DOHH2 (cell line): ENCODE measurements around the gene PLIN5.

Experiments
- H3F3A ChIP-seq: fragments of 200-600 bp; sonication (generic), shearing (Covaris generic); 2 replicates; pipeline ENCODE4 v1.6.0; 2016; ENCODE audit warnings: antibody characterized with exemption, mild to moderate bottlenecking; ENCODE audit not compliant: control insufficient read depth, insufficient read depth
- H3K27ac ChIP-seq: fragments of 200-600 bp; sonication (generic); 2 replicates; pipeline ENCODE4 v1.5.1; 2014; ENCODE audit warnings: low read depth, mild to moderate bottlenecking, low read length, moderate library complexity
- H3K27me3 ChIP-seq: fragments of 200-600 bp; sonication (generic); 2 replicates; pipeline ENCODE4 v1.6.1; 2014; ENCODE audit warnings: mild to moderate bottlenecking, low read length, mixed read lengths; ENCODE audit not compliant: control insufficient read depth
- H3K36me3 ChIP-seq: fragments of 200-600 bp; sonication (generic); 2 replicates; pipeline ENCODE4 v1.6.1; 2014; ENCODE audit warnings: mild to moderate bottlenecking, low read length, moderate library complexity, mixed read lengths; ENCODE audit not compliant: control insufficient read depth
- H3K4me1 ChIP-seq: fragments of 200-600 bp; sonication (generic); 2 replicates; pipeline ENCODE4 v1.6.1; 2014; ENCODE audit warnings: mild to moderate bottlenecking, low read length, mixed read lengths; ENCODE audit not compliant: control insufficient read depth
- H3K4me2 ChIP-seq: fragments of 200-600 bp; sonication (generic); 2 replicates; pipeline ENCODE4 v1.6.0; 2014; ENCODE audit warnings: mild to moderate bottlenecking, low read length, moderate library complexity
- H3K4me3 ChIP-seq: fragments of 200-600 bp; sonication (generic); 2 replicates; pipeline ENCODE4 v1.5.1; 2014; ENCODE audit warnings: mild to moderate bottlenecking, low read length, mixed read lengths
- H3K79me2 ChIP-seq: fragments of 200-600 bp; sonication (generic); 2 replicates; pipeline ENCODE4 v1.6.1; 2014; ENCODE audit warnings: mild to moderate bottlenecking, low read length, mixed read lengths; ENCODE audit not compliant: control insufficient read depth
- H3K9me2 ChIP-seq: fragments of 200-600 bp; sonication (generic); replicated peaks from 2 replicates; pipeline ENCODE4 v1.6.1; 2014; ENCODE audit warnings: mild to moderate bottlenecking, low read length, mixed read lengths; ENCODE audit not compliant: control insufficient read depth
- H3K9me3 ChIP-seq: fragments of 200-600 bp; sonication (generic); 2 replicates; pipeline ENCODE4 v1.6.1; 2014; ENCODE audit warnings: antibody characterized with exemption, low read length, mixed read lengths; ENCODE audit not compliant: control insufficient read depth, insufficient read depth
- H4K20me1 ChIP-seq: fragments of 200-600 bp; sonication (generic); 2 replicates; pipeline ENCODE4 v1.6.0; 2014; ENCODE audit warnings: low read depth, mild to moderate bottlenecking, antibody characterized with exemption, low read length, moderate library complexity; ENCODE audit not compliant: control insufficient read depth, insufficient read depth
- CTCF ChIP-seq: fragments of 200-600 bp; sonication (generic); IDR thresholded peaks from one replicate; pipeline ENCODE4 v1.5.1; 2014; ENCODE audit warnings: antibody characterized with exemption, mild to moderate bottlenecking, low read depth, low read length; ENCODE audit not compliant: poor library complexity, severe bottlenecking
- EZH2phosphoT487 ChIP-seq: fragments of 200-600 bp; sonication (generic); IDR thresholded peaks from 2 replicates; pipeline ENCODE4 v1.6.1; 2017; ENCODE audit warnings: borderline replicate concordance, mild to moderate bottlenecking, antibody characterized with exemption, low read length, moderate library complexity, mixed read lengths

Gene PLIN5

GRCh38 chr19:4521888-4522242, 13.2 kb downstream of the PLIN5 start:
- no peaks in the 10 kb centered on the region for H3F3A ChIP-seq
- no peaks in the 10 kb centered on the region for H4K20me1 ChIP-seq
- H3K36me3 ChIP-seq, result no peaks in the 10 kb centered on the region
- no peaks in the 10 kb centered on the region for H3K9me3 ChIP-seq
- TF ChIP-seq EZH2phosphoT487 (no peak), CTCF (no peak)
- no peaks in the 10 kb centered on the region for H3K79me2 ChIP-seq
- no peak overlapping the region for H3K4me2 ChIP-seq
- H3K27me3 ChIP-seq, result no peaks in the 10 kb centered on the region
- H3K27ac ChIP-seq, result no peak overlapping the region
- no peak overlapping the region for H3K4me3 ChIP-seq
- H3K4me1 ChIP-seq, result no peaks in the 10 kb centered on the region
- H3K9me2 ChIP-seq, result no peaks in the 10 kb centered on the region

GRCh38 chr19:4521170-4521887, 13.7 kb downstream of the PLIN5 start:
- no peaks in the 10 kb centered on the region for H3K36me3 ChIP-seq
- TF ChIP-seq CTCF (no peak), EZH2phosphoT487 (no peak)
- no peaks in the 10 kb centered on the region for H3F3A ChIP-seq
- H3K9me3 ChIP-seq, result no peaks in the 10 kb centered on the region
- no peak overlapping the region for H3K4me3 ChIP-seq
- no peaks in the 10 kb centered on the region for H3K9me2 ChIP-seq
- no peaks in the 10 kb centered on the region for H3K4me1 ChIP-seq
- no peak overlapping the region for H3K4me2 ChIP-seq
- H3K27ac ChIP-seq, result no peak overlapping the region
- no peaks in the 10 kb centered on the region for H3K79me2 ChIP-seq
- no peaks in the 10 kb centered on the region for H4K20me1 ChIP-seq
- no peaks in the 10 kb centered on the region for H3K27me3 ChIP-seq

DNA sequence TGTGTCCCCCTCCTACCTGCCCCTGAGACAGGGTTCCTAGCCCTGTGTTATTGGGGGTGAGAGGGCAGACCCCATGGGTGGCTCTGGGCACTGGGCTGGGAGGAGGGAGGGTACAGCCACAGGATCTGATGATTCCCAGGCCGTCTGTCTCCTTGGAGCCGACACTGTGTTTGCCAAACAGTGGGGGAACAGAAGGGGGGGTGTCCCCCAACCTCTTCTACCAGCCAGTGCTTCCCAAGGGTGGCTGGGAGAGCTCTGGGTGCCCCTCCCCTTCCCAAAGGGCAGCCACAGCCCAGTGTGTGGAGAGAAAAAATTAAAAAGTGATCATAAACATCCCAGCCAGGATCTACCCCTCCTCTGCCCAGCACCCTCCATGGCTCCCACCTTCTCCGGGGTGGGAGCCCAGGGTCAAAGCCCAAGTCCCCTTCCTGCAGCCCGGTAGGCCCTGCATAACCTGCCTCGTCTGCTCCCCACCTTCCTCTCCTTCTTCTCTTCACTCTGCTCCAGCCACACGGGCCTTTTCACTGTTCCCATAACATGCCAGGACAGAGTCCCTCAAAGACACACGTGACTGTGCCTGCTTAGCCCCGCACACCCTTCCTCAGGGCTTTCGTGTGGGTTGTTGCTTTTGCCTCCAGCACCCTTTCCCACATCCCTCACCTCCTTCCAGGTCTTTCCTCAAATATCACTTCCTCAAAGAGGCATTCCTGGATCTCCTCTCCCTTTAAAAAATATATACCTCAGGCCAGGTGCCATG, 15.3 kb downstream of the PLIN5 start:
- TF ChIP-seq EZH2phosphoT487, result no peak
- H3K79me2 ChIP-seq, result no peaks in the 10 kb centered on the region
- H3K27ac ChIP-seq, result no peak overlapping the region
- no peak overlapping the region for H3K4me3 ChIP-seq
- H3K36me3 ChIP-seq, result no peaks in the 10 kb centered on the region
- H3F3A ChIP-seq, result no peaks in the 10 kb centered on the region
- no peaks in the 10 kb centered on the region for H3K4me1 ChIP-seq
- no peaks in the 10 kb centered on the region for H3K9me2 ChIP-seq
- no peak overlapping the region for H3K4me2 ChIP-seq
- H3K27me3 ChIP-seq, result no peaks in the 10 kb centered on the region
- H3K9me3 ChIP-seq, result no peaks in the 10 kb centered on the region
- no peaks in the 10 kb centered on the region for H4K20me1 ChIP-seq

GRCh38 chr19:4519172-4519496, 15.9 kb downstream of the PLIN5 start:
- Histone ChIP-seq H4K20me1 (no peaks in the 10 kb centered on the region), H3K4me1 (no peaks in the 10 kb centered on the region), H3K36me3 (no peaks in the 10 kb centered on the region), H3K9me2 (no peaks in the 10 kb centered on the region), H3K79me2 (no peaks in the 10 kb centered on the region), H3K4me3 (no peak overlapping the region), H3K4me2 (no peak overlapping the region), H3K27ac (no peak overlapping the region), H3F3A (no peaks in the 10 kb centered on the region), H3K27me3 (no peaks in the 10 kb centered on the region), H3K9me3 (no peaks in the 10 kb centered on the region)
- TF ChIP-seq CTCF (no peak), EZH2phosphoT487 (no peak)
